SK-N-SH treated with all-trans-retinoic acid at 6 μM for 48 hours (cell line): Measurements from ENCODE around the gene FAAH.

ENCODE experiments used
- ATAC-seq: fragments of 200-7000 bp; cut with Tn5 transposase; 3 replicates; pipeline ENCODE4 v1.9.1; 2020; ENCODE audit warnings: mild to moderate bottlenecking, moderate library complexity
- ARNTL ChIP-seq: fragments of 450-650 bp; formaldehyde crosslinking; IDR thresholded peaks from 2 replicates; pipeline ENCODE4 v1.5.0; 2020; ENCODE audit warnings: low read depth, mild to moderate bottlenecking, moderate library complexity, borderline replicate concordance
- BACH2 ChIP-seq: fragments of 250-450 bp; sonication (Bioruptor Pico); IDR thresholded peaks from 2 replicates; pipeline ENCODE4 v1.9.0; 2021; ENCODE audit warnings: mild to moderate bottlenecking, borderline replicate concordance
- CREB5 ChIP-seq: fragments of 250-450 bp; sonication (Bioruptor Pico); IDR thresholded peaks from 2 replicates; pipeline ENCODE4 v1.5.1; 2020; ENCODE audit warnings: low read depth, mild to moderate bottlenecking, moderate library complexity
- CSDC2 ChIP-seq: fragments of 250-450 bp; sonication (Bioruptor Pico); IDR thresholded peaks from 2 replicates; pipeline ENCODE4 v1.5.0; 2020; ENCODE audit warnings: mild to moderate bottlenecking, moderate library complexity
- CSRNP3 ChIP-seq: fragments of 250-450 bp; sonication (Bioruptor Pico); IDR thresholded peaks from 2 replicates; pipeline ENCODE4 v1.5.1; 2021; ENCODE audit warnings: mild to moderate bottlenecking, moderate library complexity
- GLIS3 ChIP-seq: fragments of 250-450 bp; sonication (Bioruptor Pico); IDR thresholded peaks from 2 replicates; pipeline ENCODE4 v1.5.0; 2020; ENCODE audit warnings: mild to moderate bottlenecking, moderate library complexity
- ISL1 ChIP-seq: fragments of 250-450 bp; sonication (Bioruptor Pico); IDR thresholded peaks from 2 replicates; pipeline ENCODE4 v2.1.2; 2022; ENCODE audit warnings: mild to moderate bottlenecking, moderate library complexity
- OSR1 ChIP-seq: fragments of 250-450 bp; sonication (Bioruptor Pico); IDR thresholded peaks from 2 replicates; pipeline ENCODE4 v1.8.0; 2022; ENCODE audit warnings: moderate library complexity, mild to moderate bottlenecking, inconsistent platforms
- PATZ1 ChIP-seq: fragments of 250-450 bp; sonication (Bioruptor Pico); IDR thresholded peaks from 2 replicates; pipeline ENCODE4 v1.8.0; 2020; ENCODE audit warnings: mild to moderate bottlenecking, moderate library complexity, borderline replicate concordance
- POU6F1 ChIP-seq: fragments of 250-450 bp; sonication (Bioruptor Pico); IDR thresholded peaks from 2 replicates; pipeline ENCODE4 v1.8.0; 2021; ENCODE audit warnings: low read depth, mild to moderate bottlenecking, moderate library complexity, borderline replicate concordance
- PPARA ChIP-seq: fragments of 250-450 bp; sonication (Bioruptor Pico); IDR thresholded peaks from 2 replicates; pipeline ENCODE4 v1.5.0; 2020; ENCODE audit warnings: mild to moderate bottlenecking, borderline replicate concordance
- RARB ChIP-seq: fragments of 250-450 bp; sonication (Bioruptor Pico); IDR thresholded peaks from 2 replicates; pipeline ENCODE4 v1.8.0; 2021; ENCODE audit warnings: mild to moderate bottlenecking, moderate library complexity
- SNAI2 ChIP-seq: fragments of 250-450 bp; sonication (Bioruptor Pico); IDR thresholded peaks from 2 replicates; pipeline ENCODE4 v1.5.0; 2020; ENCODE audit warnings: mild to moderate bottlenecking, moderate library complexity
- TCF4 ChIP-seq: fragments of 250-450 bp; sonication (Bioruptor Pico); IDR thresholded peaks from 2 replicates; pipeline ENCODE4 v1.8.0; 2021; ENCODE audit warnings: mild to moderate bottlenecking, moderate library complexity, borderline replicate concordance
- TOX ChIP-seq: fragments of 250-450 bp; sonication (Bioruptor Pico); IDR thresholded peaks from 2 replicates; pipeline ENCODE4 v1.8.0; 2021; ENCODE audit warnings: mild to moderate bottlenecking, moderate library complexity, borderline replicate concordance
- ZC3H10 ChIP-seq: fragments of 250-450 bp; sonication (Bioruptor Pico); IDR thresholded peaks from 2 replicates; pipeline ENCODE4 v1.5.1; 2021; ENCODE audit warnings: mild to moderate bottlenecking, moderate library complexity
- ZFP3 ChIP-seq: fragments of 250-450 bp; sonication (Bioruptor Pico); IDR thresholded peaks from 2 replicates; pipeline ENCODE4 v1.5.0; 2020; ENCODE audit warnings: mild to moderate bottlenecking, moderate library complexity
- ZNF565 ChIP-seq: fragments of 450-650 bp; formaldehyde crosslinking; conservative IDR thresholded peaks from 2 replicates; pipeline ENCODE4 v1.5.0; 2020; ENCODE audit warnings: low read depth, mild to moderate bottlenecking, moderate library complexity
- ZNF70 ChIP-seq: fragments of 450-650 bp; formaldehyde crosslinking; IDR thresholded peaks from 2 replicates; pipeline ENCODE4 v1.5.0; 2020; ENCODE audit warnings: mild to moderate bottlenecking, moderate library complexity
- ZNF8 ChIP-seq: fragments of 450-650 bp; formaldehyde crosslinking; IDR thresholded peaks from 2 replicates; pipeline ENCODE4 v1.5.0; 2020; ENCODE audit warnings: mild to moderate bottlenecking, moderate library complexity

Gene FAAH

GRCh38 chr1:46458190-46458589 is 64.1 kb downstream of the FAAH start:
- ATAC-seq: no peak

GRCh38 chr1:46458846-46459245 is 64.7 kb downstream of the FAAH start:
- no peak for TF ChIP-seq PPARA (CRISPR knock-in tag)
- no peak for TF ChIP-seq TCF4
- no peak for TF ChIP-seq CSDC2
- no peak for TF ChIP-seq CSRNP3
- TF ChIP-seq ZNF8 (CRISPR knock-in tag): no peak
- TF ChIP-seq ZNF70 (CRISPR knock-in tag): no peak
- no peak for TF ChIP-seq ISL1 (CRISPR knock-in tag)
- TF ChIP-seq GLIS3: no peak
- TF ChIP-seq ZC3H10 (CRISPR knock-in tag): no peak
- TF ChIP-seq RARB (CRISPR knock-in tag): no peak
- TF ChIP-seq BACH2 (CRISPR knock-in tag): no peak
- no peak for TF ChIP-seq PATZ1 (CRISPR knock-in tag)
- no peak for TF ChIP-seq POU6F1 (CRISPR knock-in tag)
- TF ChIP-seq, all 23 proteins: peak for 0
- ATAC-seq: no peak

More at GRCh38 chr1:46458190-46458589, 64.1 kb downstream of the FAAH start:
- no peak for TF ChIP-seq BACH2 (CRISPR knock-in tag)
- TF ChIP-seq RARB (CRISPR knock-in tag): no peak
- TF ChIP-seq ZFP3 (CRISPR knock-in tag): no peak

GRCh38 chr1:46459315-46459714 is 65.2 kb downstream of the FAAH start:
- ATAC-seq: no peak

More at GRCh38 chr1:46459315-46459714, 65.2 kb downstream of the FAAH start:
- TF ChIP-seq ZFP3 (CRISPR knock-in tag) (no peak), SNAI2 (CRISPR knock-in tag) (no peak), BACH2 (CRISPR knock-in tag) (no peak), CSRNP3 (no peak), ISL1 (CRISPR knock-in tag) (no peak), CREB5 (CRISPR knock-in tag) (no peak), RARB (CRISPR knock-in tag) (no peak), ZNF70 (CRISPR knock-in tag) (no peak), ZNF565 (CRISPR knock-in tag) (no peak), PATZ1 (CRISPR knock-in tag) (no peak), CSDC2 (no peak), ARNTL (no peak), POU6F1 (CRISPR knock-in tag) (no peak), TOX (CRISPR knock-in tag) (no peak), ZNF8 (CRISPR knock-in tag) (no peak), TCF4 (no peak), OSR1 (CRISPR knock-in tag) (no peak), PPARA (CRISPR knock-in tag) (no peak), ZC3H10 (CRISPR knock-in tag) (no peak), GLIS3 (no peak)
